ENCODE measurements around the gene DGKB.

Gene DGKB

DNA sequence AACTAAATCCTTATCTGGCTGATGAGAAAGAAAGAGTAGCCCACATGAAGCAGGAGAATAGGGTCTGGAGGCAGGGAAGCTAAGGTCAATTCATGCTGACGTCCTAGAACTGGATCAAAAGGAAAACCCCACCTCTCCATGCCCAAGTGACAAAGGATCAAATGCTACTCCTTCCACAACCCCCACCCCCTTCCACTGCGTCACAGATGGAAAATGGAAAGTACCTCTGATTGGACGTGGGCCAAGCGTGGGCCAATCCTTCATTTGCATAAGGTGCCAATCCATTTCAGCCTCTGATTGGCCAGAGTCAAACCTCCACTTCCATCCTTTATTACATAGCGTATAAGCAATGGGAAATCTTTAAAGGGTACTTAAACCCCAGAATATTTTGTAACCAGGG, 481.8 kb downstream of the DGKB start:
- Histone ChIP-seq H3K9me2 (replicated peaks; ENCODE audit: insufficient read depth, low read length) (no peaks in the 10 kb centered on the region), H3K4me3 (ENCODE audit: low read length) (no peak overlapping the region), H3F3A (ENCODE audit: insufficient read depth, low read length) (no peaks in the 10 kb centered on the region), H3K27me3 (replicated peaks; ENCODE audit: insufficient read depth, low read length) (no peaks in the 10 kb centered on the region), H3K4me2 (ENCODE audit: low read depth, low read length) (no peak overlapping the region), H3K9ac (ENCODE audit: low read length) (no peak overlapping the region), H3K36me3 (replicated peaks; ENCODE audit: insufficient read depth, low read length) (no peaks in the 10 kb centered on the region), H3K9me3 (replicated peaks; ENCODE audit: insufficient read depth, low read length) (no peaks in the 10 kb centered on the region), H3K4me1 (ENCODE audit: low read length) (no peaks in the 10 kb centered on the region), H3K79me2 (ENCODE audit: low read length) (no peaks in the 10 kb centered on the region), H4K20me1 (ENCODE audit: insufficient read depth, low read length) (no peaks in the 10 kb centered on the region), H3K27ac (ENCODE audit: low read length) (no peak overlapping the region), H2AFZ (ENCODE audit: low read length) (no peak overlapping the region)
- no peak for TF ChIP-seq EZH2 (optimal IDR thresholded peaks at IDR 0.05; ENCODE audit: low read depth, low read length)
- TF ChIP-seq, protein P1, sequence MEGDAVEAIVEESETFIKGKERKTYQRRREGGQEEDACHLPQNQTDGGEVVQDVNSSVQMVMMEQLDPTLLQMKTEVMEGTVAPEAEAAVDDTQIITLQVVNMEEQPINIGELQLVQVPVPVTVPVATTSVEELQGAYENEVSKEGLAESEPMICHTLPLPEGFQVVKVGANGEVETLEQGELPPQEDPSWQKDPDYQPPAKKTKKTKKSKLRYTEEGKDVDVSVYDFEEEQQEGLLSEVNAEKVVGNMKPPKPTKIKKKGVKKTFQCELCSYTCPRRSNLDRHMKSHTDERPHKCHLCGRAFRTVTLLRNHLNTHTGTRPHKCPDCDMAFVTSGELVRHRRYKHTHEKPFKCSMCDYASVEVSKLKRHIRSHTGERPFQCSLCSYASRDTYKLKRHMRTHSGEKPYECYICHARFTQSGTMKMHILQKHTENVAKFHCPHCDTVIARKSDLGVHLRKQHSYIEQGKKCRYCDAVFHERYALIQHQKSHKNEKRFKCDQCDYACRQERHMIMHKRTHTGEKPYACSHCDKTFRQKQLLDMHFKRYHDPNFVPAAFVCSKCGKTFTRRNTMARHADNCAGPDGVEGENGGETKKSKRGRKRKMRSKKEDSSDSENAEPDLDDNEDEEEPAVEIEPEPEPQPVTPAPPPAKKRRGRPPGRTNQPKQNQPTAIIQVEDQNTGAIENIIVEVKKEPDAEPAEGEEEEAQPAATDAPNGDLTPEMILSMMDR (IDR thresholded peaks at IDR 0.05; ENCODE audit: low read length) = no peak
- no peak for TF ChIP-seq EZH2phosphoT487 (IDR thresholded peaks at IDR 0.05; ENCODE audit: low read length)
- DNase-seq = no peak

DNA sequence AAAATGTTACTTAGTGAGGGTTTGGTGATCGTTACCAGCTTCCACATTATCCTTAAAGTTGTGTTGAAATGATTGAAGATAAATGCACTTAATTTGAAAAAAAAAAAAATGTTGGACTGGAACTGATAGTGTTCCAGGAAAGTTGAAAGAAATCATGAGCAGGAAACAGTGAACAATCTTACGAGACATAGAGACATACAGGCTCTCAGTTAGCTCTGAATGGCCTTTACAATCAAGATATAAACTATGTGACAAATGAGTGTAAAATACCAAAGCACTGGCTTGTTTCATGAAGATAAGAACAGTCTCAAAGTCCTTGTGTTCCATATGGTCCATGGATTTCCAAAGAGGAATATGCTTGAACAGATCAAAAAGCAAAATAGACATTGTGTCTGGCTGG, 483.0 kb downstream of the DGKB start:
- Histone ChIP-seq H3F3A (ENCODE audit: insufficient read depth, low read length) (no peaks in the 10 kb centered on the region), H3K36me3 (replicated peaks; ENCODE audit: insufficient read depth, low read length) (no peaks in the 10 kb centered on the region), H3K9me2 (replicated peaks; ENCODE audit: insufficient read depth, low read length) (no peaks in the 10 kb centered on the region), H3K9me3 (replicated peaks; ENCODE audit: insufficient read depth, low read length) (no peaks in the 10 kb centered on the region), H4K20me1 (ENCODE audit: insufficient read depth, low read length) (no peaks in the 10 kb centered on the region), H3K27me3 (replicated peaks; ENCODE audit: insufficient read depth, low read length) (no peaks in the 10 kb centered on the region), H3K4me3 (ENCODE audit: low read length) (no peak overlapping the region), H3K9ac (ENCODE audit: low read length) (no peak overlapping the region), H3K4me1 (ENCODE audit: low read length) (no peaks in the 10 kb centered on the region), H3K4me2 (ENCODE audit: low read depth, low read length) (no peak overlapping the region), H3K27ac (ENCODE audit: low read length) (no peak overlapping the region), H3K79me2 (ENCODE audit: low read length) (no peaks in the 10 kb centered on the region), H2AFZ (ENCODE audit: low read length) (no peak overlapping the region)
- TF ChIP-seq EZH2 (optimal IDR thresholded peaks at IDR 0.05; ENCODE audit: low read depth, low read length) (no peak), EZH2phosphoT487 (IDR thresholded peaks at IDR 0.05; ENCODE audit: low read length) (no peak)
- TF ChIP-seq, protein P1 (IDR thresholded peaks at IDR 0.05; ENCODE audit: low read length) = no peak
- no peak for DNase-seq

DNA sequence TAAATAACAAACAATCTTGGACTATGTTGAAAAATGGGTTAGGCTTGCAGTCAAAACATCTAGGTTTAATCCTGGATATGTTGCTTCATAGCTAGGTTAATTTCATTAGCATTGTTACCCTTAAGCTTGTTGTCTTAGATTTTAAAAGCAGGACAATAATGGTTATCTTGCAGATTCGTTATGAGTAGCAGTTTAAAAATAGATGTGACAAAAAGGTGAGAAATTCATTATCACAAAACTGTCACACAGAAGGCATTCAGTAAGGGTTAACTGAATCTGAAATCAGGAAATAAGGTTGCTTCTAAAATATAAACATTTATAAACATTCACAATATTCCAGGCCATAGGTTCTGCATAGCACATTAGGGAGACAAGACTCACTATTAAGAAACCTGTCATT, 483.9 kb downstream of the DGKB start:
- Histone ChIP-seq H3K9me2 (replicated peaks; ENCODE audit: insufficient read depth, low read length) (no peaks in the 10 kb centered on the region), H3K79me2 (ENCODE audit: low read length) (no peaks in the 10 kb centered on the region), H4K20me1 (ENCODE audit: insufficient read depth, low read length) (no peaks in the 10 kb centered on the region), H3K9me3 (replicated peaks; ENCODE audit: insufficient read depth, low read length) (no peaks in the 10 kb centered on the region), H3K27ac (ENCODE audit: low read length) (no peak overlapping the region), H3K4me3 (ENCODE audit: low read length) (no peak overlapping the region), H2AFZ (ENCODE audit: low read length) (no peak overlapping the region), H3K4me1 (ENCODE audit: low read length) (no peaks in the 10 kb centered on the region), H3K36me3 (replicated peaks; ENCODE audit: insufficient read depth, low read length) (no peaks in the 10 kb centered on the region), H3K4me2 (ENCODE audit: low read depth, low read length) (no peak overlapping the region), H3F3A (ENCODE audit: insufficient read depth, low read length) (no peaks in the 10 kb centered on the region), H3K9ac (ENCODE audit: low read length) (no peak overlapping the region), H3K27me3 (replicated peaks; ENCODE audit: insufficient read depth, low read length) (no peaks in the 10 kb centered on the region)
- no peak for DNase-seq
- no peak for TF ChIP-seq EZH2phosphoT487 (IDR thresholded peaks at IDR 0.05; ENCODE audit: low read length)

DNA sequence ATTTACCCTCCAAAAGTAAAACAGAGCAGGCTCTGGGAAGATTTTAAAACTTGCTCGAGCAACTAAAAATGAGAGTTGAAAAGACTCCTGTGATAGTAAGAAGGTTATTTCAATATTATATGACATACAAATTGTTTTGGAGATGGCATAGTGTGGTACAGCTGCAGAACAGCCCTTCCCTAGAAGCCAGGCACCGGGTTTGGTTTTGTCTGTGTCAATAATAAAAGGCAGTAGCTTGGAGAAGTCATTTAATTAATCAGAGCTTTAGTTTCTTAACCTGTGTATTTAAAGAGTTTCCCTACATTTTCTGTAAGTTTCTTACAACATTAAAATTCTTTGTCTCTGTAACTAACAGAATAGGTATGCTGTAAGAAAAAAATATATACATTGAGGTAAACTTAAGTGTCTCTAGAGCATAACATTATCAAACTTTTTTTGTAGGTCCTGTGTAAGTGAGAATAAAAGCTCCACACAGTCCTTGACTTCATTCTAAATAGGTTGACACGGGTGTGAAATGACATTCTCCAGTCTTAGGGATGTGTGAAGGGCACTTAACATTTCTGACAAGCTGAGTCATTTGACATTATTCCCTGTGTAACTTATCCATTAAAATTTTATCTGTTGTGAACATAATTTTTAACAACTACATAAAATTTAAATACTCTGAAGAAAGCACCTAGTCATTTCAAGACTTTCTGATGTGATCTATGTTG, 488.1 kb downstream of the DGKB start:
- H3K36me3 ChIP-seq (replicated peaks; ENCODE audit: insufficient read depth, low read length) = no peaks in the 10 kb centered on the region
- TF ChIP-seq, protein P1 (IDR thresholded peaks at IDR 0.05; ENCODE audit: low read length) = no peak
- H3K4me3 ChIP-seq (ENCODE audit: low read length) = no peak overlapping the region
- no peak overlapping the region for H3K9ac ChIP-seq (ENCODE audit: low read length)
- no peaks in the 10 kb centered on the region for H3K9me3 ChIP-seq (replicated peaks; ENCODE audit: insufficient read depth, low read length)
- H4K20me1 ChIP-seq (ENCODE audit: insufficient read depth, low read length) = no peaks in the 10 kb centered on the region
- no peaks in the 10 kb centered on the region for H3K27me3 ChIP-seq (replicated peaks; ENCODE audit: insufficient read depth, low read length)
- H3K4me1 ChIP-seq (ENCODE audit: low read length) = no peaks in the 10 kb centered on the region
- H2AFZ ChIP-seq (ENCODE audit: low read length) = no peak overlapping the region
- no peaks in the 10 kb centered on the region for H3F3A ChIP-seq (ENCODE audit: insufficient read depth, low read length)
- no peak overlapping the region for H3K27ac ChIP-seq (ENCODE audit: low read length)
- H3K9me2 ChIP-seq (replicated peaks; ENCODE audit: insufficient read depth, low read length) = no peaks in the 10 kb centered on the region
- no peak overlapping the region for H3K4me2 ChIP-seq (ENCODE audit: low read depth, low read length)
- H3K79me2 ChIP-seq (ENCODE audit: low read length) = no peaks in the 10 kb centered on the region
- DNase-seq = no peak

Measured in MM.1S (cell line).